Natural killer cell (primary cell): ENCODE results near the gene AP1S1. TPM values are rescaled to one million over a fixed set of nuclear protein-coding genes. Genes with fewer than 3 reads are reported as not detected.

ENCODE experiments used
- ATAC-seq, 3 donors: fragments of 150-1000 bp in 2 of 3; fragments of 200-7000 bp in 1 of 3; cut with Tn5 transposase; 1 replicate in 1 of 3; 2 replicates in 2 of 3; pipeline ENCODE4 v1.10.0; 2021; ENCODE audit warnings: mild to moderate bottlenecking in 2 of 3, moderate library complexity in 2 of 3
- DNase-seq, 2 donors: peaks; one replicate each; pipeline versions ENCODE4 v3.0.0 to v3.0.0-alpha.2; 2013 to 2021; ENCODE audit warnings: mixed read lengths in 1 of 2
- H3K27ac ChIP-seq: one replicate; pipeline ENCODE4 v1.5.1; 2013; ENCODE audit warnings: mild to moderate bottlenecking, low read length
- H3K27me3 ChIP-seq: one replicate; pipeline ENCODE4 v1.6.1; 2013; ENCODE audit warnings: low read length; ENCODE audit not compliant: control insufficient read depth, insufficient read depth
- H3K36me3 ChIP-seq: one replicate; pipeline ENCODE4 v1.6.1; 2013; ENCODE audit warnings: low read length; ENCODE audit not compliant: control insufficient read depth, insufficient read depth
- H3K4me1 ChIP-seq: one replicate; pipeline ENCODE4 v1.6.1; 2013; ENCODE audit warnings: low read length; ENCODE audit not compliant: control insufficient read depth, insufficient read depth
- H3K4me3 ChIP-seq: one replicate; pipeline ENCODE4 v1.5.1; 2013; ENCODE audit warnings: low read length
- H3K9me3 ChIP-seq: one replicate; pipeline ENCODE4 v1.6.1; 2013; ENCODE audit warnings: low read length; ENCODE audit not compliant: control insufficient read depth, insufficient read depth
- H3K27ac Mint-ChIP-seq, 2 donors: one replicate each; pipeline ENCODE4 v1.8.0; 2022; ENCODE audit warnings: mild to moderate bottlenecking in 2 of 2, mixed read lengths in 2 of 2, moderate library complexity in 1 of 2
- H3K27me3 Mint-ChIP-seq, 2 donors: one replicate each; pipeline ENCODE4 v1.8.0; 2022; ENCODE audit warnings: low read depth in 2 of 2, mixed read lengths in 2 of 2
- H3K36me3 Mint-ChIP-seq: one replicate; pipeline ENCODE4 v1.8.0; 2022; ENCODE audit warnings: mixed read lengths
- H3K4me1 Mint-ChIP-seq, 2 donors: one replicate each; pipeline ENCODE4 v1.8.0; 2022; ENCODE audit warnings: mixed read lengths in 2 of 2
- H3K4me3 Mint-ChIP-seq: one replicate; pipeline ENCODE4 v1.8.0; 2022; ENCODE audit warnings: mild to moderate bottlenecking, moderate library complexity, mixed read lengths
- H3K9me3 Mint-ChIP-seq, 2 donors: one replicate each; pipeline ENCODE4 v1.8.0; 2022; ENCODE audit warnings: mixed read lengths in 2 of 2
- WGBS: methylation state at CpG from one replicate; pipeline ENCODE4 v1.1.7; 2013; ENCODE audit warnings: missing lambda C conversion rate; ENCODE audit not compliant: insufficient coverage; 5-methylcytosine and 5-hydroxymethylcytosine counted together
- intact Hi-C: fragments of 100-400 bp; cut with micrococcal nuclease; formaldehyde crosslinking; loops from one replicate; pipeline ENCODE4 v1.14.2; 2022
- total RNA-seq, 4 donors: library from RNA; stranded (reverse); fragments of 120-200 nt in 1 of 4; gene quantifications; one replicate each; pipeline versions ENCODE4 v1.2.3 to v1.2.4, GENCODE V29; 2013 to 2022
- TF ChIP-seq, protein P1 (sequence below): fragments of 200-600 bp; IDR thresholded peaks from one replicate; pipeline ENCODE4 v1.8.0; 2022; ENCODE audit warnings: antibody characterized with exemption

Gene AP1S1
- total RNA-seq, 3 donors from 2014 or later (not counting 1 experiment from before 2014, with no cell fraction given): 4.3 to 7.0 (median 5.0) TPM

DNA sequence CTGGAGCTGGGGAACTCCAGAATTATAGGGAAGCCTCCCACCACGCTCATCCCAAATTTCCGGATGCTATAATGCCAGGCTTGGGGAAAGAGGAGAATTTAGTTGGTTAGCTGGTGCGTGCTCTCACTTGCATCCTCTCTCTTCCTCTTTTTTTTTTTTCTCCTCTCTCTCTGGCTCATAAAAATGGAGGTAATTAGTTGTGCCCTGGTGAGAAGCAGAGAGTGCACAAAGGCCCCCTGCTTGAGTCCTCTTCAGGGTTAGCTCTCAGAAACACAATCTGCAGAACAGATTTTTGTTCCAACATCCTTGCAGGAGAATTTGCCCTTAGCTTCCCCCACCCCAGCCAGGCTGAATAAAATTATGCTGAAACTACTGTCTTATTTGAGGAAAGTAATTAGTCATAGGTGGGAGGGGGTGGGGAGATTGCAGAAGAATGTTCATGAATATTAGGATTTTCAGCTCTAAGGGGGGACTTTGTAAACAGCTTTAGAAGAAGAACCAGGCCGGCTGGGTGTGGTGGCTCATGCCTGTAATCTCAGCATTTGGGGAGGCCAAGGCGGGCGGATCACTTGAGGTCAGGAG, 19.8 kb upstream of the AP1S1 start:
- no peak overlapping the region for H3K27ac ChIP-seq
- no peaks in the 10 kb centered on the region for H3K27me3 ChIP-seq
- H3K36me3 Mint-ChIP-seq: no peaks in the 10 kb centered on the region
- peaks cover 5% of the 10 kb centered on the region in 2 donors for H3K27me3 Mint-ChIP-seq
- WGBS: 97% methylated on average over 5 of the region's 6 CpGs
- H3K4me1 Mint-ChIP-seq: peaks cover 11 to 22% of the 10 kb centered on the region in 2 donors
- no peak for DNase-seq
- H3K4me1 ChIP-seq: peaks cover 22% of the 10 kb centered on the region
- intact Hi-C loops: no loop called here
- no peak overlapping the region for H3K4me3 ChIP-seq
- H3K9me3 ChIP-seq: no peaks in the 10 kb centered on the region
- peak overlapping the region in 1 of 2 donors; percentile 72 for H3K27ac Mint-ChIP-seq
- no peaks in the 10 kb centered on the region for H3K36me3 ChIP-seq
- no peak for ATAC-seq
- TF ChIP-seq, protein P1, sequence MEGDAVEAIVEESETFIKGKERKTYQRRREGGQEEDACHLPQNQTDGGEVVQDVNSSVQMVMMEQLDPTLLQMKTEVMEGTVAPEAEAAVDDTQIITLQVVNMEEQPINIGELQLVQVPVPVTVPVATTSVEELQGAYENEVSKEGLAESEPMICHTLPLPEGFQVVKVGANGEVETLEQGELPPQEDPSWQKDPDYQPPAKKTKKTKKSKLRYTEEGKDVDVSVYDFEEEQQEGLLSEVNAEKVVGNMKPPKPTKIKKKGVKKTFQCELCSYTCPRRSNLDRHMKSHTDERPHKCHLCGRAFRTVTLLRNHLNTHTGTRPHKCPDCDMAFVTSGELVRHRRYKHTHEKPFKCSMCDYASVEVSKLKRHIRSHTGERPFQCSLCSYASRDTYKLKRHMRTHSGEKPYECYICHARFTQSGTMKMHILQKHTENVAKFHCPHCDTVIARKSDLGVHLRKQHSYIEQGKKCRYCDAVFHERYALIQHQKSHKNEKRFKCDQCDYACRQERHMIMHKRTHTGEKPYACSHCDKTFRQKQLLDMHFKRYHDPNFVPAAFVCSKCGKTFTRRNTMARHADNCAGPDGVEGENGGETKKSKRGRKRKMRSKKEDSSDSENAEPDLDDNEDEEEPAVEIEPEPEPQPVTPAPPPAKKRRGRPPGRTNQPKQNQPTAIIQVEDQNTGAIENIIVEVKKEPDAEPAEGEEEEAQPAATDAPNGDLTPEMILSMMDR: no peak
- H3K4me3 Mint-ChIP-seq: no peak overlapping the region
- H3K9me3 Mint-ChIP-seq: no peaks in the 10 kb centered on the region

DNA sequence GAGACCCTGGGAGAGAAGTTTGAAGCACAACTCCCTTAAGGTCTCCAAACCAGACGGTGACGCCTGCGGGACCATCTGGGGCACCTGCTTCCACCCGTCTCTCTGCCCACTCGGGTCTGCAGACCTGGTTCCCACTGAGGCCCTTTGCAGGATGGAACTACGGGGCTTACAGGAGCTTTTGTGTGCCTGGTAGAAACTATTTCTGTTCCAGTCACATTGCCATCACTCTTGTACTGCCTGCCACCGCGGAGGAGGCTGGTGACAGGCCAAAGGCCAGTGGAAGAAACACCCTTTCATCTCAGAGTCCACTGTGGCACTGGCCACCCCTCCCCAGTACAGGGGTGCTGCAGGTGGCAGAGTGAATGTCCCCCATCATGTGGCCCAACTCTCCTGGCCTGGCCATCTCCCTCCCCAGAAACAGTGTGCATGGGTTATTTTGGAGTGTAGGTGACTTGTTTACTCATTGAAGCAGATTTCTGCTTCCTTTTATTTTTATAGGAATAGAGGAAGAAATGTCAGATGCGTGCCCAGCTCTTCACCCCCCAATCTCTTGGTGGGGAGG, 16.5 kb upstream of the AP1S1 start:
- Mint-ChIP-seq H3K27ac (peak overlapping the region; percentile 88 to 98), H3K27me3 (peaks cover 0 to 2% of the 10 kb centered on the region in 2 donors), H3K9me3 (no peaks in the 10 kb centered on the region), H3K36me3 (no peaks in the 10 kb centered on the region), H3K4me3 (peak overlapping the region; percentile 67), H3K4me1 (peaks cover 21 to 30% of the 10 kb centered on the region in 2 donors)
- H3K27ac ChIP-seq: peak overlapping the region; percentile 68
- TF ChIP-seq, protein P1: no peak
- intact Hi-C loops: loop anchor here (1.0 kb wide), 1 partner anchor 28 kb away; the partner anchor contains the start of gene VGF
- 87% methylated on average over 8 of the region's 9 CpGs for WGBS
- DNase-seq (no peak), ATAC-seq (no peak)
- no peak overlapping the region for H3K4me3 ChIP-seq
- peaks cover 22% of the 10 kb centered on the region for H3K4me1 ChIP-seq
- no peaks in the 10 kb centered on the region for H3K9me3 ChIP-seq
- H3K27me3 ChIP-seq: no peaks in the 10 kb centered on the region
- H3K36me3 ChIP-seq: no peaks in the 10 kb centered on the region

DNA sequence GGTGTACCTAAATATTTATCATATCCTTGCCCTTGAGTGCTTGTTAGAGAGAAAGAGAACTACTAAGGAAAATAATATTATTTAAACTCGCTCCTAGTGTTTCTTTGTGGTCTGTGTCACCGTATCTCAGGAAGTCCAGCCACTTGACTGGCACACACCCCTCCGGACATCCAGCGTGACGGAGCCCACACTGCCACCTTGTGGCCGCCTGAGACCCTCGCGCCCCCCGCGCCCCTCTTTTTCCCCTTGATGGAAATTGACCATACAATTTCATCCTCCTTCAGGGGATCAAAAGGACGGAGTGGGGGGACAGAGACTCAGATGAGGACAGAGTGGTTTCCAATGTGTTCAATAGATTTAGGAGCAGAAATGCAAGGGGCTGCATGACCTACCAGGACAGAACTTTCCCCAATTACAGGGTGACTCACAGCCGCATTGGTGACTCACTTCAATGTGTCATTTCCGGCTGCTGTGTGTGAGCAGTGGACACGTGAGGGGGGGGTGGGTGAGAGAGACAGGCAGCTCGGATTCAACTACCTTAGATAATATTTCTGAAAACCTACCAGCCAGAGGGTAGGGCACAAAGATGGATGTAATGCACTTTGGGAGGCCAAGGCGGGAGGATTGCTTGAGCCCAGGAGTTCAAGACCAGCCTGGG, 15.9 kb upstream of the AP1S1 start:
- Mint-ChIP-seq H3K4me3 (peak overlapping the region; percentile 67), H3K27ac (peak overlapping the region; percentile 88 to 98), H3K4me1 (peaks cover 21 to 33% of the 10 kb centered on the region in 2 donors), H3K36me3 (no peaks in the 10 kb centered on the region), H3K27me3 (peaks cover 0 to 3% of the 10 kb centered on the region in 2 donors), H3K9me3 (no peaks in the 10 kb centered on the region)
- DNase-seq (peak; percentile 85 to 87), ATAC-seq (peak; percentile 85 to 99 (median 97))
- Histone ChIP-seq H3K36me3 (no peaks in the 10 kb centered on the region), H3K9me3 (no peaks in the 10 kb centered on the region), H3K4me1 (peaks cover 22% of the 10 kb centered on the region), H3K4me3 (no peak overlapping the region), H3K27me3 (no peaks in the 10 kb centered on the region), H3K27ac (peak overlapping the region; percentile 68)
- TF ChIP-seq, protein P1: peak; percentile 92
- 0% methylated on average over 13 of the region's 16 CpGs for WGBS
- intact Hi-C loops: loop anchor here (1.0 kb wide), 1 partner anchor 27 kb away; the partner anchor contains the start of gene VGF
